ENCODE measurements around the gene ST6GAL1.

DNA sequence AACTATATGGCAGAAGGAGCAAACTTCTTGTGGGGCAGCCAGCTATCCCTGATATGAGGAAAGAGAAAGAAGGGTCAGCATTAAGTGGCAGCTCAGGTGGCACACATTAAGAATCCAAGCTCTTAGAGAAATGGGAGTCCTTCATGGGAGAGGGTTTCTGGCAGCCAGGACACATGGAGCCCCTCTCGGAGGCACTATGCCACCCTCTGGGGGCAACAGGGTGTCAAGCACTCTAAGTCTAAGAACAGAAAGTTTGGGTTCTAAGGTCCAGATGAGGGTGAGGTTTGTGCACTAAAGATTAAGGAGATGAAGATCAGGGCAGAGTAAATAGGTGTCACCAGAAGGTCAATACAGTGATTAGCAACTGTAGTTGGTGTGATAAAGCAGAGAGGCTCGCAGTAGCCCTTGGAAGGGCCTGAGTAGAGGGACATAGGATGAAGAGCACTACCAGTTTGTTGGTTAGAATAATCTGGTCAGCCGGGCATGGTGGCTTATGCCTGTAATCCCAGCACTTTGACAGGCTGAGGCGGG, 89.3 kb downstream of the ST6GAL1 start:
- TF ChIP-seq, protein P1, sequence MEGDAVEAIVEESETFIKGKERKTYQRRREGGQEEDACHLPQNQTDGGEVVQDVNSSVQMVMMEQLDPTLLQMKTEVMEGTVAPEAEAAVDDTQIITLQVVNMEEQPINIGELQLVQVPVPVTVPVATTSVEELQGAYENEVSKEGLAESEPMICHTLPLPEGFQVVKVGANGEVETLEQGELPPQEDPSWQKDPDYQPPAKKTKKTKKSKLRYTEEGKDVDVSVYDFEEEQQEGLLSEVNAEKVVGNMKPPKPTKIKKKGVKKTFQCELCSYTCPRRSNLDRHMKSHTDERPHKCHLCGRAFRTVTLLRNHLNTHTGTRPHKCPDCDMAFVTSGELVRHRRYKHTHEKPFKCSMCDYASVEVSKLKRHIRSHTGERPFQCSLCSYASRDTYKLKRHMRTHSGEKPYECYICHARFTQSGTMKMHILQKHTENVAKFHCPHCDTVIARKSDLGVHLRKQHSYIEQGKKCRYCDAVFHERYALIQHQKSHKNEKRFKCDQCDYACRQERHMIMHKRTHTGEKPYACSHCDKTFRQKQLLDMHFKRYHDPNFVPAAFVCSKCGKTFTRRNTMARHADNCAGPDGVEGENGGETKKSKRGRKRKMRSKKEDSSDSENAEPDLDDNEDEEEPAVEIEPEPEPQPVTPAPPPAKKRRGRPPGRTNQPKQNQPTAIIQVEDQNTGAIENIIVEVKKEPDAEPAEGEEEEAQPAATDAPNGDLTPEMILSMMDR (conservative IDR thresholded peaks at IDR 0.05) = no peak
- no peak for TF ChIP-seq EZH2 (IDR thresholded peaks at IDR 0.05; ENCODE audit: low read depth)

All from PC-9 (cell line).